IPS-20b (cell line): ENCODE data around the gene CKB.
A peak's percentile ranks its signal among the peaks of the same experiment; 100 is the strongest.

Source experiments
- H3K27ac ChIP-seq: one replicate; pipeline ENCODE4 v1.5.1; 2013; ENCODE audit warnings: low read length
- H3K27me3 ChIP-seq: 2 replicates; pipeline ENCODE4 v1.6.1; 2013; ENCODE audit warnings: mild to moderate bottlenecking, low read length, inconsistent platforms; ENCODE audit not compliant: insufficient read depth
- H3K36me3 ChIP-seq: 2 replicates; pipeline ENCODE4 v1.6.1; 2013; ENCODE audit warnings: low read depth, mild to moderate bottlenecking, inconsistent platforms, low read length, moderate library complexity; ENCODE audit not compliant: insufficient read depth
- H3K4me1 ChIP-seq: 2 replicates; pipeline ENCODE4 v1.6.1; 2013; ENCODE audit warnings: mild to moderate bottlenecking, control low read depth, inconsistent platforms, low read length, moderate library complexity; ENCODE audit not compliant: insufficient read depth
- H3K4me3 ChIP-seq: 2 replicates; pipeline ENCODE4 v1.5.1; 2013; ENCODE audit warnings: mild to moderate bottlenecking, low read length, inconsistent platforms
- H3K9ac ChIP-seq: 2 replicates; pipeline ENCODE4 v1.6.1; 2013; ENCODE audit warnings: low read depth, mild to moderate bottlenecking, inconsistent platforms, low read length, moderate library complexity
- H3K9me3 ChIP-seq: 2 replicates; pipeline ENCODE4 v1.6.1; 2013; ENCODE audit warnings: mild to moderate bottlenecking, low read depth, low read length, inconsistent platforms; ENCODE audit not compliant: insufficient read depth

CKB gene

DNA sequence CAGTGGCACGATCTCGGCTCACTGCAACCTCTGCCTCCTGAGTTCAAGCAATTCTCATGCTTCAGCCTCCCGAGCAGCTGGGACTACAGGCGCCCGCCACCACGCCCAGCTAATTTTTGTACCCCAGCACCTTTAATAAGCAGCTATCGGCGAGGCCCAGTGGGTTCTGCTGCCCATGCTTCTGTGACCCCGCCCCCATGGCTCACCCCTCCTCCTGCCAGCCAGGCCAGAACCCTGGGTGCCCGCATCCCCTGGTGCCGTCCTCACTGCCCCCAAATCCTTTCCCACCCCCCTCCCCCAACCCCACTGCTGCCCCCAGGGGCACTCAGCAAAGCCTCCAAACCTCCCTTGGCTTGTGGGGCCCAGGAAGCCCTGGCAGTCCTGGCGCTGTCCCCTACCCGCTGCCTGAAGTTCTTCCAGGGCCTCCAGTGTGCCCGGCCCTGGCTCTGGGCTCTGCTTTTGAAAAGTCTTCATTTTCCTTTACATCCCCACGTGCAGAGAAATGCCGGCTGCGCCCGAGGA, 25.4 kb upstream of the CKB start:
- Histone ChIP-seq H3K4me1 (peaks cover 8% of the 10 kb centered on the region; the same call in 1 of the 2 replicates), H3K4me3 (no peak overlapping the region), H3K27ac (no peak overlapping the region), H3K36me3 (no peaks in the 10 kb centered on the region), H3K27me3 (no peaks in the 10 kb centered on the region), H3K9ac (no peak overlapping the region), H3K9me3 (no peaks in the 10 kb centered on the region)

DNA sequence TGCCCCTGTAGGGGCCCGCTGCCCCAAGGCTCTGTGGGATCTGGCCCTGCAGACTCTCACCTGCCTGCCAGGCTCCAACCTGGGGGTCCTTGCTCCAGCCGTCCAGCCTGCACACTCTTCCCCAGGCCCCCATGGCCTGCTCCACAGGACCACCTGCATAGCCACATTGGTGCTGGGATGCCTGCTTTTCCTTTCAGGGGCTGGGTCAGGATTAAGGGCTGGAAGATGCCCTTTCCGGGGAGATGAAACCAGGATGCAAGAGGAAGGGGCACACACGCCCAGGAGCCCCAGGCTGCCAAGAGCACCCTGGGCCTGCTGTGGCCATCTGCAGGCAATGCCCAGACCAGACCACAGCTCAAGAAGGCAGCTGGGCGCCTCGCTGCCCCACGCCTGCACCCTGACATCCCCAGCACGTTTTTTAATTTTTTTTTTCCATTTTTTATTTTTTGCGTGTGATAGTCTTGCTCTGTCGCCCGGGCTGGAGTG, 24.9 kb upstream of the CKB start:
- Histone ChIP-seq H3K4me1 (peaks cover 10% of the 10 kb centered on the region; the same call in 1 of the 2 replicates), H3K9ac (no peak overlapping the region), H3K27ac (no peak overlapping the region), H3K4me3 (no peak overlapping the region), H3K9me3 (no peaks in the 10 kb centered on the region), H3K36me3 (no peaks in the 10 kb centered on the region), H3K27me3 (no peaks in the 10 kb centered on the region)

DNA sequence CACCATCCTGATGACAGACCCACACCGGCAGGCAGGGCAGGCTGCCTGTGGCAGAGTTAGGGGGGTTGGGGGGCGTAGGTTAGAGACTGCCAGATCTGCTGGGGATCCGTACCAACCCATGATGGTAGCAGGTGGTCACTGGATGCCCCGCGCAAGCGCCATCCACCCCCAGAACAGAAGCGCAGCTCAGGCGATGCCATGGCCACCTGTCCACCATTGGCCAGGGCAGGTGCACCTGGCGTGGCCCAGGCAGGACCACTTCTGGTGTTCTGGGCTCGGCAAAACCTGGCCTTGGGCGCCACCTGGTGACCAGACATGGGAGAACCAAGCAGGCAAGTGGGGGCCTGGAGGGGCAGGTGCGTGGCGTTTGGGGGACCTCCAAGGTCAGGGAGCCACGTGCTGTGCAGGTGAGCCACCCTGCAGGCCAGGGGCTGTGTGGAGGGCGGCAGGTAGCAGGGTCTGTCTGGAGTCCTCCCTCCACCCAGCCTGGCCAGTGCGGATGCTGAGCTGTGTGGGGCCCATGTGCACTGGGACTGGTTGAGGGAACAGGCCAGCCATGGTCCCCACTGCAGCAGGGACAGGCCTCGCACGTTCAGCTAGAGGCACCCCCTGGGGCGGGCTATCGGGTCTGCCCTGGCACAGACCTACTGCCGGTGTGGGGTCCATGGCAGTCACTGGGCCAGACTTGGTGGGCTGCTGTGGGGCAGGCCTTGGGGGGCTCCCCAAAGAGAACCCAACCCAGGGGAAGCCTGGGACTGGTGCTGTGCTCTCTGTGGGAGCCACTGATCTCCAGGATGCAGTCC, 24.2 kb upstream of the CKB start:
- H3K27me3 ChIP-seq, result no peaks in the 10 kb centered on the region
- no peak overlapping the region for H3K4me3 ChIP-seq
- H3K36me3 ChIP-seq, result no peaks in the 10 kb centered on the region
- no peak overlapping the region for H3K27ac ChIP-seq
- H3K9ac ChIP-seq, result no peak overlapping the region
- peaks cover 16% of the 10 kb centered on the region; the same call in 1 of the 2 replicates for H3K4me1 ChIP-seq
- H3K9me3 ChIP-seq, result no peaks in the 10 kb centered on the region

DNA sequence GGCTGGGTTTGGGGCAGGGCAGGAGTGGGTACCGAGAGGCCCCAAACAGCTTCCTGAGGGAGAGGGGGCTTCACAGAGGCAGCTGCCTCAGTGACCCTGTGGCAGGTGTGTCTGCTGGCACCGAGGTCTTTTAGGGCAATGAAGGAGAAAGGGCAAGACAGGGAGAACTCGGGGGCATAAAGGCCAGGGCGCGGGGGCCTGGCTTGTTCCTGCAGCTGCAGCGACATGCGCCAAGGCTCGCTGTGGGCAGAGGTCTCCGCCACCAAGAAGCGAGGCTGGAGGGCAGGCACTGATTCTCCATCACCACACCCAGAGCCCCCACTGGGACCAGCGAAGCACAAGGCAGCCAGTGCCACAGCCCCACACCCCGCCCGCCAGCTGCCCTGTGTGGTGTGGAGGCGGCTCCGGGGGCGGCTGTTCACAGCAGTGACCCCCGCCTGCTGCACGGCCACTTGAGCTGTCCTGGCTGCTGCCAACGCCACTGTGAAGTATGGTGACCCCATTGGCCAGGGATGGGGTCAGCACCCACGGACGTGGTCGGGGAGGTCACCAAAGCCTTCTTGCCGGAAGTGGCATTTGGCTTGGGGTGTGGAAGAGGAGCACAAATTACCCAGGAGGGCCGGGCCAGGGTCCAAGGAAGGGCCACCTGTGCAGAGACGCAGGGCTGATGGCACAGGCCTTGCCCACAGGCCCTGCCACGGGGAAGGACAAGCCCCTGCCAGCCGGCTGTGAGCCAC, 23.5 kb upstream of the CKB start:
- no peak overlapping the region for H3K27ac ChIP-seq
- H3K9me3 ChIP-seq, result no peaks in the 10 kb centered on the region
- no peak overlapping the region for H3K9ac ChIP-seq
- peaks cover 17% of the 10 kb centered on the region; the same call in 1 of the 2 replicates for H3K4me1 ChIP-seq
- H3K4me3 ChIP-seq, result no peak overlapping the region
- H3K36me3 ChIP-seq, result no peaks in the 10 kb centered on the region
- no peaks in the 10 kb centered on the region for H3K27me3 ChIP-seq

DNA sequence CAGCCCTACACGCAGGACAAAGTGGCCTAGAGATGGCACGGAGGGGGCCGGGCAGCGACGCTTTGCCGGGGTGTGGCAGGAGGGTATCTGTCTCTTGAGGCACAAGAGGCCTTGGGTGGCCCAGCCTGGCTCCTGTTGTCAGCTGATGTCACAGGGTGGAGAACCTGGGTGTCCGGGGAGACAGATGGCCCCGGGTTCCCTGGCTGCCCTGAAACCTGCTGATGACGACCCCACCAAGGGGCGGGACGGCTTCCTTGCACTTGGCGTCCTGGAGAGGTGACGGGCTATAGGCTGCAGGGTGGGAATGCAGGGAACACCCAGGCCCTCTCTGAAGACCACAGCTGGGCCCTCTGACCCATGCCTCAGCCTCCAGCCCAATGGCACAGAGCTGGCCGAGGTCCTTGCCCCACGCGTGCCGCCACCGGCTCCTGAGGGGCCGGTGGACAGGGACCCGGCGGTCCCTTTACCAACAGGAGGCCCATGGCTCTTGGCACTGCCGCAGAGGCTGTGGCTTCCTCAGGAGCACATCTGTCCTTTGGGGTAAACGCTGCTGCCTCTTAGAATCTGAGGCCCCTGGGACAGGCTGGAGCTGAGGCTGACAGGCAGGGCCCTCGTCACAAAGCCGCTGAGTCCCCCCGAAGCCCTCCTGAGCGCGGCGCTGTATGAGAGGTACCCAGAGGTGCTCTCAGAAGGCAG, 22.7 kb upstream of the CKB start:
- H3K36me3 ChIP-seq, result no peaks in the 10 kb centered on the region
- H3K27me3 ChIP-seq, result no peaks in the 10 kb centered on the region
- H3K4me1 ChIP-seq, result peaks cover 17% of the 10 kb centered on the region; the same call in 1 of the 2 replicates
- no peak overlapping the region for H3K27ac ChIP-seq
- H3K9ac ChIP-seq, result no peak overlapping the region
- no peaks in the 10 kb centered on the region for H3K9me3 ChIP-seq
- no peak overlapping the region for H3K4me3 ChIP-seq

DNA sequence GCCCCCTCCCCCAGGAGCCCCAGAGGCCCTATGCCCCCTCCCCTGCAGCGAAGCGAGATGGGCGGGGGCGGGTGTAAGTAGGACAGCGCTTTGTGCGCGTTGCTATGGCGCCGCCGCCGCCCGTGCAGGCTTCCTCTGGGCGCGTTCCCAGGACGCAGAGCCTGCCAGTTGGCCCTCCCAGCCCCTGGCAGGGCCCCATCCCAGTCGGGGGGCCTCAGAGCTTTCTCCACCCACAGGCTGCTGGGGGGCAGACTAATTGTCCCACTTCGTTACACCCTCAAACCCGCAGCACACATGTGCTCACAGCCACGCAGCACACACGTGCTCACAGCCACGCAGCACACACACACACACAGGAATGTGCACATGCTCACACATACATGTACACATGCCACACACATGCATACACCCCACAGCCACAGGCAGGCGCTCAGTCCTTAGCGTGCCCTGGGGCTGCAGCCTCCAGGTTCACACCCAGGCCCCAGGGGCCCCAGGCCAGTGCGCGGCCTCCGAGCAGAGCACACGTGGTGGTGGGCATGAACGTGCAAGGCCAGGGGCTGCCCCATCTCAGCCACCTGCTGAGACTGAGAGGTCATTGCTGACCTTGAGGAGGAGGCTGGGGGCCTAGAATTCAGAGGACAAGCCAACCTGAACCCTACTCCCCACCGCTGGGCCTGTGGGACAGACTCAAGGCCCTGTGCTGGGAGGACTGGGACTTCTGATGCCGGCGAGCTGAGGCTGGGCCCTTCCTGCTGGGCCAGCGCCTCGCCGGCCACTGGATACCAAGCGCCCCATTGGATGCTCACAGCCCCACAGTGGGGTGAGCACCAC, 22.0 kb upstream of the CKB start:
- Histone ChIP-seq H3K9ac (no peak overlapping the region), H3K4me3 (no peak overlapping the region), H3K4me1 (peaks cover 17% of the 10 kb centered on the region; the same call in 1 of the 2 replicates), H3K36me3 (no peaks in the 10 kb centered on the region), H3K27ac (no peak overlapping the region), H3K9me3 (no peaks in the 10 kb centered on the region), H3K27me3 (no peaks in the 10 kb centered on the region; the same call in 1 of the 2 replicates)

DNA sequence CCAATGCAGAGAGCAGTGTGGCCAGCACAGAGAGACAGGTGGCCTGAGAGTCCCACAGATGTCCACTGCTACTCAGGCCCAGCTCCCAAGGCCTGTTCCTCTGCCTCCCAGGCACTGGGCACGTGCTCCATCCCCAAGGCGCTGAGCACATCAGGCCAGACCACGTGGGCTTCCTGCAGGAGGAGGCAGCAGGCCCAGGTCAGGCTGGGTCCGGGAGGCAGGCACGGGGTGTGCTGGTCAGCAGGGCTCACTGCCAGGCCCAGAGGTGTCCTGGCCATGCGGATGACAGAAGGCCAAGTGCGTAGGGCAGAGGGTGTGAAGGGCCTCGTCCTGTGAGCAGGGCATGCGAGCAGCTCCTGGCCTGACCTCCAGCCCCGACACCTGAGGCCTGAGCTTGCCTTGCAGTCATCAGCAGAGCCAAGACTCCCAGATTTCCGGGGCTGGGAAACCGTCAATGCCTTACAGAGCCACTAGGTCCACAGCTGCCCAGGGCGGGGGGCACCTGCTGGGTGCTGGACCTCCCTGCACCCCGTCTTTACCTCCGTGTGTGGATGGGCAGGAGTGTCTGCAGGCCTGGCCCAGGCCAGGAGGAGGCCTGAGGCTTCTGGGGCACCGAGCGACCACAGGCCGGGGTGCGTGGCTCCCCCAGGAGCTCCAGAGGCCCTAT, 21.2 kb upstream of the CKB start:
- Histone ChIP-seq H3K27ac (peak overlapping the region; percentile 22), H3K27me3 (peaks cover 7% of the 10 kb centered on the region; the same call in 1 of the 2 replicates), H3K9me3 (no peaks in the 10 kb centered on the region), H3K36me3 (no peaks in the 10 kb centered on the region), H3K9ac (peak overlapping the region; percentile 86; the same call in 1 of the 2 replicates), H3K4me1 (peaks cover 17% of the 10 kb centered on the region; the same call in 1 of the 2 replicates), H3K4me3 (no peak overlapping the region)

DNA sequence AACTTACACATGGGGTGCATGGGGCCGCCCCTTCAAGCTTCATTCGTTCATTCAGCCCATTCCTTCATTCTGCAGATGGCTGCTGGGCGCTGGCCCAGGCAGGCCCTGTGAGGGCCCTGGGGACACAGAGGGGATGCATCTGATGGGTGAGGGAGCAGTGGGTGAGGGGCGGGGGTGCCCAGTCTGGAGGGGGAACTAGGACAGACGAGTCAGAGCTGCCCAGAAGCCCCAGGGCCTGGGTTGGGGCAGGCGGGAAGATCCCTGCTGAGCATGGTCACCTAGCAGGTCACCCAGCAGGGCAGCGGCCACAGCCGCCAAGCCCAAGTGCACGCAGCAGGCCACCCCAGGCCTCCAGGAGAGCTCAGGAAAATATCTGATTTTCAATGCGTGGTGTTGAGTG, 20.5 kb upstream of the CKB start:
- Histone ChIP-seq H3K27me3 (peaks cover 12% of the 10 kb centered on the region; the same call in 1 of the 2 replicates), H3K4me3 (peak overlapping the region; percentile 52; the same call in 1 of the 2 replicates), H3K9ac (peak overlapping the region; percentile 86; the same call in 1 of the 2 replicates), H3K27ac (peak overlapping the region; percentile 22), H3K4me1 (peaks cover 17% of the 10 kb centered on the region; the same call in 1 of the 2 replicates), H3K9me3 (no peaks in the 10 kb centered on the region), H3K36me3 (no peaks in the 10 kb centered on the region)

DNA sequence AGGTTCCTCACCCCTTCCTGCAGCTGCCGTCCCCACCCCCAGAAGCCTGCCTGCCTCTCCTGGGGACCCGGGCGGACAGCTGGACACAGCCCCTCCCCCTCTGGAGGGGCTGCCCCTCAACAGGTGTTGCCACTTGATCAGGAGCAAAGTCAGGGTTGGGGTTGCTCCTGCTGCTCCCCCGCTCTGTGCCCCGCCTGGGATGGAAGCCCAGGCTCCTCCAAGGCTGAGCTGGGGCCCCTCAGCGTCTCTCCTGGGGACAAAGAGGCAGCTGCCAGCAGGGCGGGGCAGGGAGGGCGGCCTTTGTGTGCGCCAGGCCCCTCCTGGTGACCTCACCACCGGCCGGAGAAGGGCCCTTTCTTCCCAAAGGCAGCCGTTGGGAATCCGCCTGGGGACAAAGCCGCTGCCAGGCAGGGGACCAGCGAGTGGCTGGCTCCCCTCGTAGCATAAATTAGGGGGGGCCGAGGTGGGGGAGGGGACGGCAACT, 20.0 kb upstream of the CKB start:
- no peaks in the 10 kb centered on the region for H3K9me3 ChIP-seq
- H3K27ac ChIP-seq, result peak overlapping the region; percentile 22
- peaks cover 17% of the 10 kb centered on the region; the same call in 1 of the 2 replicates for H3K4me1 ChIP-seq
- H3K27me3 ChIP-seq, result peaks cover 13% of the 10 kb centered on the region; the same call in 1 of the 2 replicates
- H3K9ac ChIP-seq, result peak overlapping the region; percentile 86
- peak overlapping the region; percentile 52; the same call in 1 of the 2 replicates for H3K4me3 ChIP-seq
- no peaks in the 10 kb centered on the region for H3K36me3 ChIP-seq
